ENCODE measurements around the gene TSPY4.
"Not testable (repeated sequence)": the region's sequence is repeated elsewhere in the genome, so short reads cannot be mapped to it uniquely, and the experiment has no call there.

TSPY4 gene, protein sequence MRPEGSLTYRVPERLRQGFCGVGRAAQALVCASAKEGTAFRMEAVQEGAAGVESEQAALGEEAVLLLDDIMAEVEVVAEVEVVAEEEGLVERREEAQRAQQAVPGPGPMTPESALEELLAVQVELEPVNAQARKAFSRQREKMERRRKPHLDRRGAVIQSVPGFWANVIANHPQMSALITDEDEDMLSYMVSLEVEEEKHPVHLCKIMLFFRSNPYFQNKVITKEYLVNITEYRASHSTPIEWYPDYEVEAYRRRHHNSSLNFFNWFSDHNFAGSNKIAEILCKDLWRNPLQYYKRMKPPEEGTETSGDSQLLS

DNA sequence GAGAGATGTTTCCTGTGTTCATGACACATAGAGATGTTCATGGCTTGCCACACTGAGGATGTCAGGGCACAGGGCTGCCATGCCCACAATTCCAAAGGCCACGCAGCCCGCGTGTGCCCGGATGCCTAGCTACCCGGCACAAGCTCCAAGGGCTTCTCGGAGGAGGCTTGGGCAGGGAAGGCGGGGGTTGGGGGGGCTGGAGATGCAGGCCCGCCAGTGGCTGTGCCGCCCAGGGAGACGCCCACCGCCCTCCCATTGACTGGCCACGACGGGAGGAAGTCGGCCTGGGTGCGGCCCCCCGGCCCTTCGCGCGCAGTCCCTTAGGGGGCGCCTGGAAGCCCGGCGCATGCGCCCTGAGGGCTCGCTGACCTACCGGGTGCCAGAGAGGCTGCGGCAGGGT, at the start of gene TSPY4:
TSS of gene TSPY4 (plus strand) at position 301 of the 400 bp plus-strand sequence. CDS start at position 347, 46 bp downstream.
- H3K4me3 ChIP-seq (ENCODE audit: low read depth, low read length): not testable (repeated sequence)

DNA sequence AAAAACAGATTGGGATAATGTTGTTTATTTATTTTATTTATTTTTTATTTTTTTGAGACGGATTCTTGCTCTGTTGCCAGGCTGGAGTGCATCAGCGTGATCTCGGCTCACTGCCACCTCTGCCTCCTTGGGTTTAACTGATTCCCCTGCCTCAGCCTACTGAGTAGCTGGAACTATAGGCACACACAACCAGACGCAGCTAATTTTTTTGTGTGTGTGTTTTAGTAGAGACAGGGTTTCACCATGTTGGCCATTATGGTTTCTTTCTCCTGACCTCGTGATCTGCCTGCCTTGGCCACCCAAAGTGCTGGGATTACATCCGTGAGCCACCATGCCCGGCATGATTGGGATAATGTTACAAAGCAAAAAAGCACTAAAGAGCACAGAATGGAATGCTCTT, 16.3 kb upstream of the TSPY4 start:
- no peak for DNase-seq (ENCODE audit: low read depth)
- no peak overlapping the region for H3K4me3 ChIP-seq (ENCODE audit: low read depth, low read length)
- TF ChIP-seq, protein P1, sequence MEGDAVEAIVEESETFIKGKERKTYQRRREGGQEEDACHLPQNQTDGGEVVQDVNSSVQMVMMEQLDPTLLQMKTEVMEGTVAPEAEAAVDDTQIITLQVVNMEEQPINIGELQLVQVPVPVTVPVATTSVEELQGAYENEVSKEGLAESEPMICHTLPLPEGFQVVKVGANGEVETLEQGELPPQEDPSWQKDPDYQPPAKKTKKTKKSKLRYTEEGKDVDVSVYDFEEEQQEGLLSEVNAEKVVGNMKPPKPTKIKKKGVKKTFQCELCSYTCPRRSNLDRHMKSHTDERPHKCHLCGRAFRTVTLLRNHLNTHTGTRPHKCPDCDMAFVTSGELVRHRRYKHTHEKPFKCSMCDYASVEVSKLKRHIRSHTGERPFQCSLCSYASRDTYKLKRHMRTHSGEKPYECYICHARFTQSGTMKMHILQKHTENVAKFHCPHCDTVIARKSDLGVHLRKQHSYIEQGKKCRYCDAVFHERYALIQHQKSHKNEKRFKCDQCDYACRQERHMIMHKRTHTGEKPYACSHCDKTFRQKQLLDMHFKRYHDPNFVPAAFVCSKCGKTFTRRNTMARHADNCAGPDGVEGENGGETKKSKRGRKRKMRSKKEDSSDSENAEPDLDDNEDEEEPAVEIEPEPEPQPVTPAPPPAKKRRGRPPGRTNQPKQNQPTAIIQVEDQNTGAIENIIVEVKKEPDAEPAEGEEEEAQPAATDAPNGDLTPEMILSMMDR (IDR thresholded peaks at IDR 0.05; ENCODE audit: control insufficient read depth, extremely low read depth, insufficient read depth): no peak

More for the DNA sequence above, at the start of gene TSPY4:
- not testable (repeated sequence) for DNase-seq (ENCODE audit: low read depth)

DNA sequence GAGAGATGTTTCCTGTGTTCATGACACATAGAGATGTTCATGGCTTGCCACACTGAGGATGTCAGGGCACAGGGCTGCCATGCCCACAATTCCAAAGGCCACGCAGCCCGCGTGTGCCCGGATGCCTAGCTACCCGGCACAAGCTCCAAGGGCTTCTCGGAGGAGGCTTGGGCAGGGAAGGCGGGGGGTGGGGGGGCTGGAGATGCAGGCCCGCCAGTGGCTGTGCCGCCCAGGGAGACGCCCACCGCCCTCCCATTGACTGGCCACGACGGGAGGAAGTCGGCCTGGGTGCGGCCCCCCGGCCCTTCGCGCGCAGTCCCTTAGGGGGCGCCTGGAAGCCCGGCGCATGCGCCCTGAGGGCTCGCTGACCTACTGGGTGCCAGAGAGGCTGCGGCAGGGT, 20.2 kb downstream of the TSPY4 start, which contains the start of gene TSPY8:
TSS of gene TSPY8 (plus strand) at position 301 of the 400 bp plus-strand sequence. CDS start at position 347, 46 bp downstream.
- not testable (repeated sequence) for H3K4me3 ChIP-seq (ENCODE audit: low read depth, low read length)

More for the DNA sequence above, 20.2 kb downstream of the TSPY4 start, which contains the start of gene TSPY8:
- not testable (repeated sequence) for DNase-seq (ENCODE audit: low read depth)
